CD14-positive monocyte (primary cell): ENCODE measurements around the gene PLEKHA7. TPM values are rescaled to one million over a fixed set of nuclear protein-coding genes. Genes with fewer than 3 reads are reported as not detected.

Source experiments
- DNase-seq, 3 donors: peaks; one replicate each; pipeline ENCODE4 v3.0.0-alpha.2; 2011 to 2022
- H2AFZ ChIP-seq: 2 replicates; pipeline ENCODE4 v1.6.0; 2012; ENCODE audit warnings: mild to moderate bottlenecking, low read depth, low read length, inconsistent platforms; ENCODE audit not compliant: insufficient read depth, poor library complexity, severe bottlenecking
- H3K27ac ChIP-seq, 2 donors: 1 replicate in 1 of 2; 2 replicates in 1 of 2; pipeline ENCODE4 v1.5.1; 2012 to 2013; ENCODE audit warnings: low read length in 2 of 2, control low read depth in 1 of 2, inconsistent platforms in 1 of 2, low read depth in 1 of 2, mild to moderate bottlenecking in 1 of 2
- H3K27me3 ChIP-seq, 2 donors: one replicate each; pipeline versions ENCODE4 v1.6.0 to v1.6.1; 2011 to 2013; ENCODE audit warnings: low read length in 2 of 2; ENCODE audit not compliant: control insufficient read depth in 2 of 2, insufficient read depth in 2 of 2
- H3K36me3 ChIP-seq, 2 donors: replicated peaks in 1 of 2; 1 replicate in 1 of 2; 2 replicates in 1 of 2; pipeline versions ENCODE4 v1.5.1 to v1.6.1; 2012 to 2013; ENCODE audit warnings: low read length in 2 of 2, control low read depth in 1 of 2, inconsistent platforms in 1 of 2, mild to moderate bottlenecking in 1 of 2; ENCODE audit not compliant: insufficient read depth in 2 of 2, control insufficient read depth in 1 of 2
- H3K4me1 ChIP-seq, 2 donors: 1 replicate in 1 of 2; 2 replicates in 1 of 2; pipeline versions ENCODE4 v1.5.1 to v1.6.1; 2012 to 2013; ENCODE audit warnings: low read length in 2 of 2, control low read depth in 1 of 2, inconsistent platforms in 1 of 2, mild to moderate bottlenecking in 1 of 2, moderate library complexity in 1 of 2; ENCODE audit not compliant: insufficient read depth in 2 of 2, control insufficient read depth in 1 of 2
- H3K4me2 ChIP-seq: replicated peaks from 2 replicates; pipeline ENCODE3; 2012; ENCODE audit warnings: low read length, moderate library complexity, mild to moderate bottlenecking; ENCODE audit not compliant: poor library complexity, severe bottlenecking; ENCODE audit errors: extremely low read depth
- H3K4me3 ChIP-seq, 3 experiments: fragments of 200-600 bp in 1 of 3; sonication (generic) in 1 of 3; replicated peaks in 1 of 3; 1 replicate in 2 of 3; 2 replicates in 1 of 3; pipeline ENCODE4 v1.5.1; 2011 to 2013; ENCODE audit warnings: low read length in 3 of 3, mild to moderate bottlenecking in 3 of 3, control low read depth in 2 of 3, low read depth in 2 of 3, inconsistent platforms in 1 of 3, moderate library complexity in 1 of 3
- H3K79me2 ChIP-seq: 2 replicates; pipeline ENCODE4 v1.6.0; 2012; ENCODE audit warnings: mild to moderate bottlenecking, control low read depth, inconsistent platforms, low read length, moderate library complexity; ENCODE audit not compliant: insufficient read depth
- H3K9ac ChIP-seq: 2 replicates; pipeline ENCODE4 v1.6.0; 2017; ENCODE audit warnings: low read length, mild to moderate bottlenecking; ENCODE audit not compliant: insufficient read depth, poor library complexity, severe bottlenecking
- H3K9me3 ChIP-seq, 2 donors: replicated peaks in 1 of 2; 1 replicate in 1 of 2; 2 replicates in 1 of 2; pipeline versions ENCODE4 v1.5.1 to v1.6.1; 2012 to 2013; ENCODE audit warnings: low read length in 2 of 2, control low read depth in 1 of 2; ENCODE audit not compliant: control insufficient read depth in 1 of 2, insufficient read depth in 1 of 2
- H4K20me1 ChIP-seq: 2 replicates; pipeline ENCODE4 v1.6.0; 2012; ENCODE audit warnings: mild to moderate bottlenecking, low read length, control low read depth, moderate library complexity; ENCODE audit not compliant: insufficient read depth
- H3K27ac Mint-ChIP-seq, 7 donors: one replicate each; pipeline ENCODE4 v1.8.0; 2020; ENCODE audit warnings: mild to moderate bottlenecking in 7 of 7, mixed read lengths in 7 of 7, moderate library complexity in 6 of 7, inconsistent platforms in 2 of 7
- H3K27me3 Mint-ChIP-seq, 3 donors: one replicate each; pipeline ENCODE4 v1.8.0; 2021 to 2022; ENCODE audit warnings: low read depth in 3 of 3, mild to moderate bottlenecking in 3 of 3, mixed read lengths in 3 of 3, moderate library complexity in 3 of 3, inconsistent platforms in 1 of 3
- H3K36me3 Mint-ChIP-seq, 2 donors: one replicate each; pipeline ENCODE4 v1.8.0; 2020; ENCODE audit warnings: mixed read lengths in 2 of 2, inconsistent platforms in 1 of 2, mild to moderate bottlenecking in 1 of 2
- H3K4me1 Mint-ChIP-seq: one replicate; pipeline ENCODE4 v1.8.0; 2020; ENCODE audit warnings: mild to moderate bottlenecking, mixed read lengths
- H3K4me3 Mint-ChIP-seq, 2 donors: one replicate each; pipeline ENCODE4 v1.8.0; 2020; ENCODE audit warnings: mild to moderate bottlenecking in 2 of 2, mixed read lengths in 2 of 2, moderate library complexity in 1 of 2
- H3K9me3 Mint-ChIP-seq, 7 donors: one replicate each; pipeline ENCODE4 v1.8.0; 2020 to 2022; ENCODE audit warnings: mixed read lengths in 7 of 7, mild to moderate bottlenecking in 6 of 7, moderate library complexity in 6 of 7, inconsistent platforms in 2 of 7
- WGBS: methylation state at CpG from one replicate; pipeline ENCODE4 v1.1.5; 2013; ENCODE audit warnings: missing lambda C conversion rate; ENCODE audit not compliant: insufficient coverage; 5-methylcytosine and 5-hydroxymethylcytosine counted together
- intact Hi-C, 2 donors: fragments of 100-400 bp; cut with micrococcal nuclease; formaldehyde crosslinking; loops; one replicate each; pipeline versions ENCODE4 v1.15.0 to v1.15.1; 2023
- polyA plus RNA-seq, 3 donors: library from polyadenylated mRNA; depleted of rRNA in 1 of 3; unstranded in 2 of 3; stranded (reverse) in 1 of 3; fragments of 300-500 nt in 2 of 3; fragments of >200 nt in 1 of 3; fragmentation: Illumina TruSeq in 2 of 3; gene quantifications; 1 replicate in 2 of 3; 2 replicates in 1 of 3; pipeline ENCODE4 v1.2.3, GENCODE V29; 2012 to 2021
- TF ChIP-seq, protein P1 (sequence below): fragments of 200-600 bp; IDR thresholded peaks from one replicate; pipeline ENCODE4 v1.8.0; 2022; ENCODE audit warnings: antibody characterized with exemption, mild to moderate bottlenecking

The PLEKHA7 gene
- polyA plus RNA-seq, 3 donors, result 0.05 to 0.92 (median 0.22) TPM

DNA sequence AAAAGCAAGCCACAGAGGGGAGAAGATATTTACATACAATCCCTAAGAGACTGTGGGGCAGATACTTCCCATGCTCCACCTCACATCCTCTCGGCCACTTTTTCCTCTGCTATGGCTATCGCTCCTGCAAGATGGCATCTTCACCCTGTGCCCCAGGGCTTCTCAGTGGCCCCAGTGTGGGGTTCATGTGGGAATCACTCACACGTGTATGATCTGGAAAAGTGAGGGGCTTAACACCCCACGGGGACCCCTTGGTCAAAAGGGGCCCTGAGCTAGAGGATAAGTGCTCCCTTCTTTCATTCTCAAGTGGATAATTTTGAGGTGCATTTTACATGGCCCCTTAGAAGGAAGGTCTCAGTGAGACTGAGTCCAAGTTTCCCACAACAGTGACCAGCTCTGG lies 247.1 kb downstream of the PLEKHA7 start:
- Histone ChIP-seq H3K4me3 (no peak overlapping the region), H3K36me3 (no peaks in the 10 kb centered on the region), H3K4me1 (no peaks in the 10 kb centered on the region), H4K20me1 (no peaks in the 10 kb centered on the region), H3K9ac (no peak overlapping the region), H3K79me2 (no peaks in the 10 kb centered on the region), H3K9me3 (no peaks in the 10 kb centered on the region), H3K27ac (no peak overlapping the region), H2AFZ (no peak overlapping the region), H3K4me2 (no peak overlapping the region), H3K27me3 (no peaks in the 10 kb centered on the region)
- TF ChIP-seq, protein P1, sequence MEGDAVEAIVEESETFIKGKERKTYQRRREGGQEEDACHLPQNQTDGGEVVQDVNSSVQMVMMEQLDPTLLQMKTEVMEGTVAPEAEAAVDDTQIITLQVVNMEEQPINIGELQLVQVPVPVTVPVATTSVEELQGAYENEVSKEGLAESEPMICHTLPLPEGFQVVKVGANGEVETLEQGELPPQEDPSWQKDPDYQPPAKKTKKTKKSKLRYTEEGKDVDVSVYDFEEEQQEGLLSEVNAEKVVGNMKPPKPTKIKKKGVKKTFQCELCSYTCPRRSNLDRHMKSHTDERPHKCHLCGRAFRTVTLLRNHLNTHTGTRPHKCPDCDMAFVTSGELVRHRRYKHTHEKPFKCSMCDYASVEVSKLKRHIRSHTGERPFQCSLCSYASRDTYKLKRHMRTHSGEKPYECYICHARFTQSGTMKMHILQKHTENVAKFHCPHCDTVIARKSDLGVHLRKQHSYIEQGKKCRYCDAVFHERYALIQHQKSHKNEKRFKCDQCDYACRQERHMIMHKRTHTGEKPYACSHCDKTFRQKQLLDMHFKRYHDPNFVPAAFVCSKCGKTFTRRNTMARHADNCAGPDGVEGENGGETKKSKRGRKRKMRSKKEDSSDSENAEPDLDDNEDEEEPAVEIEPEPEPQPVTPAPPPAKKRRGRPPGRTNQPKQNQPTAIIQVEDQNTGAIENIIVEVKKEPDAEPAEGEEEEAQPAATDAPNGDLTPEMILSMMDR, result no peak
- Mint-ChIP-seq H3K27ac (no peak overlapping the region), H3K27me3 (peaks cover 2 to 4% (median 3%) of the 10 kb centered on the region in 3 donors), H3K36me3 (no peaks in the 10 kb centered on the region), H3K4me1 (no peaks in the 10 kb centered on the region), H3K9me3 (no peaks in the 10 kb centered on the region), H3K4me3 (no peak overlapping the region)
- intact Hi-C loops, result no loop called here
- DNase-seq, result no peak
- 88% methylated on average over 1 of the region's 4 CpGs for WGBS

DNA sequence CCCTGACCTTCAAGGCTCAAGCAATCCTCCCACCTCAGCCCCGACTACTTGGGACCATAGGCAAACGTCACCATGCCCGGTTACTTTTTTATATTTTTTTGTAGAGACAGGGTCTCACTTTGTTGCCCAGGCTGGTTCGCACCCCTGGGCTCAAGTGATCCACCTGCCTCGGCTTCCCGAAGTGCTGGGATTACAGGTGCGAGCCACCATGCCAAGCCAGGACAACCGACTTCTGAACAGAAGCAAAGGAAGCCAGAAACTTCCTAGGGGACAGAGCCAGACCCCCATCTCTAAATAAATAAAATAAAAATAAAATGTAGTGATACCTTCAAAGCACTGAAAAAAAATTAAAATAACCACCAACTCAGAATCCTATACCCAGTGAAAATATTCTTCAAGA lies 249.3 kb downstream of the PLEKHA7 start:
- no peaks in the 10 kb centered on the region for H3K79me2 ChIP-seq
- H3K9me3 ChIP-seq, result no peaks in the 10 kb centered on the region
- H3K36me3 ChIP-seq, result no peaks in the 10 kb centered on the region
- TF ChIP-seq, protein P1, result no peak
- H4K20me1 ChIP-seq, result no peaks in the 10 kb centered on the region
- no peak overlapping the region for H3K4me2 ChIP-seq
- peaks cover 0 to 1% of the 10 kb centered on the region in 2 donors for H3K4me1 ChIP-seq
- DNase-seq, result no peak
- no peak overlapping the region for H3K9ac ChIP-seq
- no peaks in the 10 kb centered on the region for H3K9me3 Mint-ChIP-seq
- no peak overlapping the region for H2AFZ ChIP-seq
- peaks cover 2 to 4% (median 3%) of the 10 kb centered on the region in 3 donors for H3K27me3 Mint-ChIP-seq
- H3K4me3 ChIP-seq, result no peak overlapping the region
- H3K27ac Mint-ChIP-seq, result no peak overlapping the region
- H3K4me3 Mint-ChIP-seq, result no peak overlapping the region
- no peaks in the 10 kb centered on the region for H3K27me3 ChIP-seq
- 100% methylated on average over 3 of the region's 8 CpGs for WGBS
- H3K27ac ChIP-seq, result no peak overlapping the region
- intact Hi-C loops, result no loop called here
- no peaks in the 10 kb centered on the region for H3K36me3 Mint-ChIP-seq
- peaks cover 2% of the 10 kb centered on the region for H3K4me1 Mint-ChIP-seq
